MM.1S (cell line): ENCODE results near the gene RBM42.
A peak's percentile ranks its signal among the peaks of the same experiment; 100 is the strongest.

ENCODE experiments used
- DNase-seq: peaks from one replicate; pipeline ENCODE4 v3.0.0-alpha.2; 2015
- H2AFZ ChIP-seq: fragments of 300-600 bp; sonication (generic); 2 replicates; pipeline ENCODE4 v1.6.0; 2016; ENCODE audit warnings: antibody characterized with exemption, low read length
- H3F3A ChIP-seq: fragments of 300-600 bp; sonication (generic); 2 replicates; pipeline ENCODE4 v1.6.1; 2016; ENCODE audit warnings: mild to moderate bottlenecking, antibody characterized with exemption, low read length, moderate library complexity, mixed read lengths; ENCODE audit not compliant: insufficient read depth
- H3K27ac ChIP-seq: fragments of 300-600 bp; sonication (generic); 2 replicates; pipeline ENCODE4 v1.5.1; 2016; ENCODE audit warnings: mild to moderate bottlenecking, low read length
- H3K27me3 ChIP-seq: fragments of 300-600 bp; sonication (generic); replicated peaks from 2 replicates; pipeline ENCODE4 v1.6.0; 2016; ENCODE audit warnings: low read length; ENCODE audit not compliant: insufficient read depth
- H3K36me3 ChIP-seq: fragments of 300-600 bp; sonication (generic); replicated peaks from 2 replicates; pipeline ENCODE4 v1.6.1; 2016; ENCODE audit warnings: mild to moderate bottlenecking, low read length, mixed read lengths; ENCODE audit not compliant: insufficient read depth
- H3K4me1 ChIP-seq: fragments of 300-600 bp; sonication (generic); 2 replicates; pipeline ENCODE4 v1.6.1; 2016; ENCODE audit warnings: low read length, mixed read lengths
- H3K4me2 ChIP-seq: fragments of 300-600 bp; sonication (generic); 2 replicates; pipeline ENCODE4 v1.6.0; 2016; ENCODE audit warnings: low read depth, low read length
- H3K4me3 ChIP-seq: fragments of 300-600 bp; sonication (generic); 2 replicates; pipeline ENCODE4 v1.5.1; 2016; ENCODE audit warnings: low read length, mixed read lengths
- H3K79me2 ChIP-seq: fragments of 300-600 bp; sonication (generic); 2 replicates; pipeline ENCODE4 v1.6.1; 2016; ENCODE audit warnings: mixed run types, low read length, mixed read lengths
- H3K9ac ChIP-seq: fragments of 300-600 bp; sonication (generic); 2 replicates; pipeline ENCODE4 v1.6.1; 2016; ENCODE audit warnings: low read length, mixed read lengths
- H3K9me2 ChIP-seq: fragments of 300-600 bp; sonication (generic); replicated peaks from 2 replicates; pipeline ENCODE4 v1.6.1; 2016; ENCODE audit warnings: mild to moderate bottlenecking, low read length, mixed read lengths; ENCODE audit not compliant: insufficient read depth
- H3K9me3 ChIP-seq: fragments of 300-600 bp; sonication (generic); replicated peaks from 2 replicates; pipeline ENCODE4 v1.6.1; 2016; ENCODE audit warnings: mild to moderate bottlenecking, low read length, mixed read lengths; ENCODE audit not compliant: insufficient read depth
- H4K20me1 ChIP-seq: fragments of 300-600 bp; sonication (generic); 2 replicates; pipeline ENCODE4 v1.6.1; 2016; ENCODE audit warnings: mild to moderate bottlenecking, low read length, moderate library complexity, mixed read lengths; ENCODE audit not compliant: insufficient read depth
- EZH2 ChIP-seq: fragments of 300-600 bp; sonication (generic); optimal IDR thresholded peaks from 2 replicates; pipeline ENCODE3; 2017; ENCODE audit warnings: low read depth, mild to moderate bottlenecking, antibody characterized with exemption, low read length, mixed read lengths
- EZH2phosphoT487 ChIP-seq: fragments of 300-600 bp; sonication (generic); IDR thresholded peaks from 2 replicates; pipeline ENCODE4 v1.6.1; 2018; ENCODE audit warnings: antibody characterized with exemption, low read length
- TF ChIP-seq, protein P1 (sequence below): fragments of 300-600 bp; sonication (generic); IDR thresholded peaks from 2 replicates; pipeline ENCODE4 v1.5.1; 2016; ENCODE audit warnings: antibody characterized with exemption, low read length, mixed read lengths

The RBM42 gene

DNA sequence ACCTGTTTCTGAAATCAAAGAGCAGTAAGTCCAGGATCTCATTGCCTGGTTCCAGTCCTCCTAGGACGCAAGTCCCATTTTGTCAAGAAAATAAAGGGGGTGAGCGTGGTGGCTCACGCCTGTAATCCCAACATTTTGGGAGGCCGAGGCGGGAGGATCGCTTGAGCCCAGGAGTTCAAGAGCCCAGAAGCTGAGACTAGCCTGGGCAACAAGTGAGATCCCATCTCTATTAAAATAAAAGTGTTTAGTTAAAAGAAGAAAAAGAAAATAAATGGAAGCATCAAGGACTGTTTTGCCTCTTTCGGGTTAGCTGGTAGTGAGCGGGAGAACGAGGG, 16.6 kb upstream of the RBM42 start:
- peak overlapping the region; percentile 90; the same call in 1 of the 2 replicates for H3K9ac ChIP-seq
- TF ChIP-seq, protein P1, sequence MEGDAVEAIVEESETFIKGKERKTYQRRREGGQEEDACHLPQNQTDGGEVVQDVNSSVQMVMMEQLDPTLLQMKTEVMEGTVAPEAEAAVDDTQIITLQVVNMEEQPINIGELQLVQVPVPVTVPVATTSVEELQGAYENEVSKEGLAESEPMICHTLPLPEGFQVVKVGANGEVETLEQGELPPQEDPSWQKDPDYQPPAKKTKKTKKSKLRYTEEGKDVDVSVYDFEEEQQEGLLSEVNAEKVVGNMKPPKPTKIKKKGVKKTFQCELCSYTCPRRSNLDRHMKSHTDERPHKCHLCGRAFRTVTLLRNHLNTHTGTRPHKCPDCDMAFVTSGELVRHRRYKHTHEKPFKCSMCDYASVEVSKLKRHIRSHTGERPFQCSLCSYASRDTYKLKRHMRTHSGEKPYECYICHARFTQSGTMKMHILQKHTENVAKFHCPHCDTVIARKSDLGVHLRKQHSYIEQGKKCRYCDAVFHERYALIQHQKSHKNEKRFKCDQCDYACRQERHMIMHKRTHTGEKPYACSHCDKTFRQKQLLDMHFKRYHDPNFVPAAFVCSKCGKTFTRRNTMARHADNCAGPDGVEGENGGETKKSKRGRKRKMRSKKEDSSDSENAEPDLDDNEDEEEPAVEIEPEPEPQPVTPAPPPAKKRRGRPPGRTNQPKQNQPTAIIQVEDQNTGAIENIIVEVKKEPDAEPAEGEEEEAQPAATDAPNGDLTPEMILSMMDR = no peak
- TF ChIP-seq EZH2phosphoT487 = no peak
- TF ChIP-seq EZH2 = no peak
- no peak for DNase-seq
- H3K36me3 ChIP-seq = no peaks in the 10 kb centered on the region
- H3F3A ChIP-seq = no peaks in the 10 kb centered on the region
- peaks cover 5% of the 10 kb centered on the region for H3K79me2 ChIP-seq
- no peaks in the 10 kb centered on the region for H4K20me1 ChIP-seq
- H3K9me3 ChIP-seq = no peaks in the 10 kb centered on the region
- peak overlapping the region; percentile 75 for H3K4me3 ChIP-seq
- peak overlapping the region; percentile 75 for H2AFZ ChIP-seq
- H3K27me3 ChIP-seq = no peaks in the 10 kb centered on the region
- no peak overlapping the region for H3K27ac ChIP-seq
- H3K9me2 ChIP-seq = no peaks in the 10 kb centered on the region
- H3K4me1 ChIP-seq = peaks cover 16% of the 10 kb centered on the region
- H3K4me2 ChIP-seq = peak overlapping the region; percentile 76

DNA sequence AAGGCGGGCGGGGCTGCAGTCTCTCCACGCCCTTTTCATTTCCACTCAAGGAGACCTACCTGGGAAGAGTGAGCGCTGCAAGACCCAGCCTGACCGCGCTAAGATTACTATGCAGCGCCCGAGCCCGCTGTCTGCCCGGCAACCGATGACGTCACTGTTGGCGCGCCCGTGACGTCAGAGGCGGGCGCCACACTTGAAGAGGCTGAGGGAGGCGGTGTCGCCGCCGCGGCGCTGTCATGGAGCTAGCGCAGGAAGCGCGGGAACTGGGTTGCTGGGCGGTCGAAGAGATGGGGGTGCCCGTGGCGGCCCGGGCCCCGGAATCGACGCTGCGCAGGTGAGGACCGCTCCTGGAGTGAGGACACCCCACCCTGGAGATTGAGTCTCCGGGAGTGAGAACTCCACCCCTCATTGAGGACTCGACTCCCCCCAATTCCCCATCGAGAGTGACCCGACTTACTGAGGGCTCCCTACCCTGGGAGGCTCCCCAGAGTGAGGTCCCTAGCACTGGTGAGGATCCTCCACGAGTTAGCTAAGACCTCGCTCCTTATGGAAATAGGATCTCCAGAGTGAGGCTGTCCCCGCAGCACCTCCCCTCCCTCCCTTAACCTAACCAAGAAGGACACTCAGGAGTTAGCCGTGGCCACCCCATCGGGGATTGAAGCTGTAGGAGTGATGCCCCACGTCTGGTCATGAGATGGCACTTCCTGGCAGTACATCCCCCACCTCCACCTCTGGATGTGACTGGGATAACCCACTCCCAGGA, 16.1 kb upstream of the RBM42 start, which contains the start of gene HAUS5:
Gene HAUS5, plus strand, starts transcription at position 177 of the 763 bp plus-strand sequence. Its CDS starts 60 bp downstream, at position 237.
- Histone ChIP-seq H3K9me2 (no peaks in the 10 kb centered on the region), H3K27ac (peak within 1 kb of the TSS; percentile 22; the same call in 1 of the 2 replicates), H3K9me3 (no peaks in the 10 kb centered on the region), H3K4me2 (peak within 1 kb of the TSS; percentile 76), H3F3A (no peaks in the 10 kb centered on the region), H2AFZ (peak within 1 kb of the TSS; percentile 75), H3K9ac (peak within 1 kb of the TSS; percentile 90), H4K20me1 (no peaks in the 10 kb centered on the region), H3K79me2 (peaks cover 5% of the 10 kb centered on the region), H3K4me1 (peaks cover 16% of the 10 kb centered on the region), H3K36me3 (no peaks in the 10 kb centered on the region), H3K27me3 (no peaks in the 10 kb centered on the region), H3K4me3 (peak within 1 kb of the TSS; percentile 75)
- DNase-seq = peak; percentile 94
- TF ChIP-seq EZH2 = no peak
- no peak for TF ChIP-seq EZH2phosphoT487
- TF ChIP-seq, protein P1 = no peak

DNA sequence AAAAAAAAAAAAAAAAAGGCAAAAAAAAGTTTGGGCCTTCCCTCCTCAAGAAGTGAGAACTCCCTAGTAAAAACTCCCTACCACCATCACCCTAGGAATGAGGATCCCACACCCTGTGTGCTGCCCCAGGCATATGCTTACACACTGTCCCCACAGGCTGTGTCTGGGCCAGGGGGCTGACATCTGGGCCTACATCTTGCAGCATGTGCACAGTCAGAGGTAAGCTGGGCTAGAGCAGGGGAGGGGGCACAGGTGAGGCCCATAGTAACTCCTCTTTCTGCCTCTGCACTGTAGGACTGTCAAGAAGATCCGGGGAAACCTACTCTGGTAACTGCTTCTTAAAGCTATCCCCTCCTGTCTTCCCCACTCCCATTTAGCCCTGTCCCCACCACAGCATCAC, 15.3 kb upstream of the RBM42 start:
- H3K9me3 ChIP-seq = no peaks in the 10 kb centered on the region
- no peaks in the 10 kb centered on the region for H3K36me3 ChIP-seq
- no peak overlapping the region for H3K4me3 ChIP-seq
- H4K20me1 ChIP-seq = no peaks in the 10 kb centered on the region
- no peaks in the 10 kb centered on the region for H3K27me3 ChIP-seq
- peaks cover 5% of the 10 kb centered on the region for H3K79me2 ChIP-seq
- H3K4me2 ChIP-seq = peak overlapping the region; percentile 76; the same call in 1 of the 2 replicates
- H2AFZ ChIP-seq = no peak overlapping the region
- H3K4me1 ChIP-seq = peaks cover 16% of the 10 kb centered on the region
- TF ChIP-seq EZH2phosphoT487 = no peak
- TF ChIP-seq, protein P1 = no peak
- TF ChIP-seq EZH2 = no peak
- no peak overlapping the region for H3K27ac ChIP-seq
- H3K9me2 ChIP-seq = no peaks in the 10 kb centered on the region
- DNase-seq = no peak
- no peak overlapping the region; the same call in 1 of the 2 replicates for H3K9ac ChIP-seq
- no peaks in the 10 kb centered on the region for H3F3A ChIP-seq
